Testis (tissue), 2 donors: ENCODE results near the gene DDAH2.

Experiments
- CTCF ChIP-seq, 3 experiments: fragments of 450-650 bp in 2 of 3; fragments of 200-600 bp in 1 of 3; sonication (generic) in 1 of 3; IDR thresholded peaks; one replicate each; pipeline ENCODE4 v1.5.1; 2016 to 2019; ENCODE audit warnings: antibody characterized with exemption in 3 of 3, mild to moderate bottlenecking in 2 of 3, moderate library complexity in 1 of 3
- POLR2A ChIP-seq: fragments of 450-650 bp; IDR thresholded peaks from one replicate; pipeline ENCODE4 v1.6.1; 2017; ENCODE audit warnings: antibody characterized with exemption, mild to moderate bottlenecking, moderate library complexity

- no peak for TF ChIP-seq CTCF (IDR thresholded peaks at IDR 0.05)
- TF ChIP-seq POLR2A: no peak
Measured at GRCh38 chr6:31736768-31737314, 7.7 kb upstream of the DDAH2 start.
